Ureter (tissue), 1 donor: ENCODE results near the gene TFDP2. TPM values are rescaled to one million over a fixed set of nuclear protein-coding genes. Genes with fewer than 3 reads are reported as not detected.
"Not testable (repeated sequence)": the region's sequence is repeated elsewhere in the genome, so short reads cannot be mapped to it uniquely, and the experiment has no call there.

Experiments used
- DNase-seq: peaks from one replicate; pipeline ENCODE4 v3.0.0-alpha.2; 2020; ENCODE audit warnings: low spot score
- total RNA-seq: library from RNA; stranded (reverse); gene quantifications from one replicate; pipeline ENCODE4 v1.2.4, GENCODE V29; 2023
- donor health status: DM: yes; HTN: yes; CAD: no.

The TFDP2 gene, protein sequence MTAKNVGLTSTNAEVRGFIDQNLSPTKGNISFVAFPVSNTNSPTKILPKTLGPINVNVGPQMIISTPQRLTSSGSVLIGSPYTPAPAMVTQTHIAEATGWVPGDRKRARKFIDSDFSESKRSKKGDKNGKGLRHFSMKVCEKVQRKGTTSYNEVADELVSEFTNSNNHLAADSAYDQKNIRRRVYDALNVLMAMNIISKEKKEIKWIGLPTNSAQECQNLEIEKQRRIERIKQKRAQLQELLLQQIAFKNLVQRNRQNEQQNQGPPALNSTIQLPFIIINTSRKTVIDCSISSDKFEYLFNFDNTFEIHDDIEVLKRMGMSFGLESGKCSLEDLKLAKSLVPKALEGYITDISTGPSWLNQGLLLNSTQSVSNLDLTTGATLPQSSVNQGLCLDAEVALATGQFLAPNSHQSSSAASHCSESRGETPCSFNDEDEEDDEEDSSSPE
- total RNA-seq = 42.1 TPM

GRCh38 chr3:142148792-142149672 is at the start of gene TFDP2:
TFDP2 (minus strand) TSS chr3:142149544; CDS start chr3:142101749, 47,795 bp downstream.
- DNase-seq = peak; percentile 89

- DNase-seq = no peak
Observed at GRCh38 chr3:142188846-142189245, 39.5 kb upstream of the TFDP2 start.

DNA sequence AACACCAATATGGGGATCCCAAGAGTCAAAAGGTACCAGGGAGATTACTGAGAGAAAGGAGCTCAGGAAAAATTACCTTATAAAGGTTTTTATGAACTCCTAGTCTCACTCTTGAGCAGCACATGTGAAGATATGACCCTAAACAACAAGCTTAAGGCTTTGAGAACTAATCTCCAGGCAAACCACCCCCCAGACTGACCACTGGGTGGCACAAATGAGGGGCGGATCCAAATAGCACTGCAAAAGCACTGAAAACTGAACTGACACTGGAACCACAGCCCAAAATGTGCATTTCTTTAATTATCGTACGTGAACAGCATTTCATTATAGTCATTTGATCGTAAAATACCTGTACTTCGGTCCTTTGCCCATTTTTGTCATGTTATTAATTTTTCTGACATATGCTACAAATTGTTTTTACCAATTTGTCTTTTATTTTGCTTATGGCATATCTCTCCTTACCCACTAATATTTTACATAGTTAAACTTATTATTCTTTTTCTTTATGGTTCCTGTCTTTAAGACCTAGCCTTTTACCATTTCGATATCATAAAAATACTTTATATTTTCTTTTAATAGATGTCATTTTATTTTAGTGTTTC is 31.5 kb upstream of the TFDP2 start:
- no peak for DNase-seq

- DNase-seq = no peak
Observed at GRCh38 chr3:142175478-142175877, 26.1 kb upstream of the TFDP2 start.

DNA sequence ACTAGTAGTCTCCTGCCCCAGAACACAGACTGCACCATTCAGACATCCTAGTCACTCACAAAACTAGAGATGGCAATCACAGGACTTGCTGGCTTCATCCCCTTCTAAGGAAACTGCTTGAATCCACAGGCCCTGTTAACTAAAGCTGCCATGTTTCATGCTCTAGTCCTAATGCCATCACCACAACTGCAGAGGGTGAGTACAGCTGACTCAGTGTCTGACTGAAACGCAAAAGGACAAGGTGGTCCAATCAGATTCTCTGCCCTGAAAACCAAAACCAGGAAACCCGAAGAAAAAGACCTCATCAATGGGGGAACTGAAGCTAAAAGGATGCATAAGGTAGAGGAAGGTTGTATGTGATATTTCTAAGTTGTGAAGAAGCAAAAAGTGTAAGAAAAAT is 25.2 kb upstream of the TFDP2 start:
- DNase-seq = no peak

GRCh38 chr3:142168514-142168913 is 19.2 kb upstream of the TFDP2 start:
- no peak for DNase-seq

DNA sequence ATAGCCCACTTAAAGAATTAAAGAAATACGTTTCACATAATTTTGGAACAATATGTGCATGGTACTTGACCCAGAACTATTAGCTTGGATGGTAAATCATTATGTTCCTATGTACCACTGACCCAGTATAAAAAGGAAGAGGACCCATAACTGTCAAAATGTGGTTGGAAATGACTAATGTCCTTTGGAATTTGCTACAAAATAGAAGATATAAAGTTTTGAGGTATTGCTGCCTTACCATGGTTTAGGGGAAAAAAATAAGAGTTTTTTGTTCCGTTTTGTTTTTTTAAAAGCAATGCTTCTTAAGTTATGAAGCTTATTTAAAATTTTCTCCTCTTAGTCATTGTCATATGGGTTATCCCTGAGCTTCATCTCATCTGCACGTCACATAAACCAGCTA is 15.8 kb upstream of the TFDP2 start:
- no peak for DNase-seq

DNA sequence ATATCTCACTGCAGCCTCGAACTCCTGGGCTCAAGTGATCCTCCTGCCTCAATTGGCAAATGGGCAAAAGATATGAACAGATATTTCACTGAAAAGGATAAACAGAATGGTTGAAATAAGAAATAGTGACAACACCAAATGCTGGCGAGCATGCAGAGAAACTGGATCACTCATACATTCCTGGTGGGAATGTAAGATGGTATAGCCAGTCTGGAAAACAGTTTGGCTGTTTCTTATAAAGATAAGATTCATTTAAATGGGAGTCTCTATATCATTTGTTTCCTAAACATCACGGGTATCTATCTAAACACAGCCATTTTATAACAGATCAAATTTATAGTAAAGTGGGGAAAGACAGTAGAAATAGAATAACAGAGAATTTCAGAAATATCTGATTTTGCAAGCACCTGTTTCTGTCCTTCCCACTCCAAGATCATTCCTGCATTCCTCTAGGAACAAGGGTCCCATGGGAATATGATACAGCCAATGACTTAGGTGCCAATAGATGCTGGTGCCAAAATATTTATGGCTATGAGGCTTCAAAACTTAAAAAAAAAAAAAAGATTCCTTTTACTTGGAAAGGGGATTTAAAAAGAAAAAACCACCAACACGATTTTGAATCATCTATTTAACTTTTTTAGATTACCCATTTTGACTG is 9.9 kb upstream of the TFDP2 start:
- no peak for DNase-seq

DNA sequence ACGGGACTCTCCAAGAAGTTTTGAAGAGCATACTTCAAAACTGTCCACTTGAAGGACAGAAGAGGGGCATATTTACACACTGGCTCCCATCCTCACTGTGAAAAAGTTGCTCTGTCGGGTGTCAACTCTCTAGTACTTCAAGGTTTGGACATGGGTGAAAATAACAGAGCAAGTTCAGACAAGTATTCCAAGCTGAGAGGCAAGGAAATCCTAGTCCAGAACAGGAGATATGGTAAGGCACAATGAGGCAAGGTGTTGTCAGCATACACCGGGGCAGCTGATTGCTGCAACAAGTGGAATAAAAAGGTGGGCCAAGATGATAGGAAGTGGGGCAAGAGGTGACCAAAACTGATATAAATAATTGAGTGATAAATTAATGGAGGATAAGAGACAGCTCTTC is 4.8 kb upstream of the TFDP2 start:
- no peak for DNase-seq

DNA sequence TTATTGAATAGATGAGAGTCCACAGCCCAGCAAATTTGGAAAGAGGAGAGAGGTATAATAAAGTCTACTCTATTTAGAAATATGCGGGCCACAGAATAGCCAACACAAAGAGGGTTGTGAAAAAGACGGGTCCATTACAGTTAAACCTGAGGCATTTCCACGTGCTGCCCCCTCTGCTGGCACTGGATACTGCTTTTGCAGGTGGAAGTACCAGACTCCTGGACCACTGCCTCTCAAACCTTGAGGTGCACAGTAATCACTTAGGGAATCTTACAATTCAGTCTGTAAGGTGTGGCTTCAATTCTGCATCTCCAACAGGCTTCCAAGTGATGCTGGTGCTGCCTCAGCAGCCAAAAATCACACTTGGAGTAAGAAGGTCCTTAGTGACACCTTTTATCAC is 3.0 kb upstream of the TFDP2 start:
- DNase-seq = no peak

GRCh38 chr3:142151828-142152227 is 2.5 kb upstream of the TFDP2 start:
- no peak for DNase-seq

DNA sequence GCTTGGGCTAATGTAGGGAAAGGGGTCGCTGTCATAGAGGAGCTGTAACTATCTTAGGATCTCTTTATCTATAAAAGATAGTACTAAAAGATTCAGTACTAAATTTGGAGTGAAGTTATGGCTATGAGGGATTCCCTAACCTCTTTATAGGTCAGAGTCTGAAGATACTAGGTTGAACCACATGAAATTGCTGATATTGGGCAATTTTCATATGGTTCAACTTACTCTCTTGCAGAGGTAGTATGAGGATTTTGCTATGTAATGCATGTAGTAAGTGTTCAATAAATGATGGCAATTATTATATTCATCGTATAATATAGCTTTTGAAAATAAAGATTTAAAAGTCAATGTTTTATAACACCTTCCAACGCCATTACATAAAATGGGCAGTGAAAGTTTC is 1.9 kb upstream of the TFDP2 start:
- no peak for DNase-seq

DNA sequence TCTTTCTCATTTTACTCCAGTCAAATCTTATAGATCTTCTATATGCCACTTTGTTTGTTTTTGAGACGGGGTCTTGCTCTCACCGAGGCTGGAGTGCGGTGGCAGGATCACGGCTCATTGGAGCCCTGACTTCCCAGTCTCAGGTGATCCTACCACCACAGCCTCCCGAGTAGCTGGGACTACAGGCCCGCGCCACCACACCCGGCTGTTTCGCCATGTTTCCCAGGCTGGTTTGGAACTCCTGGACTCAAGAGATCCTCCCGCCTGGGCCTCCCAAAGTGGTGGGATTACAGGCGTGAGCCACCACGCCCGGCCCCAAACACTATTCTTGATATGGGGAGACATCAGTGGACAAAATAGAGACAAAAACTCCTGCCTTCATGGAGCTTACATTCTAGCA is 927 bp upstream of the TFDP2 start:
- no peak for DNase-seq

DNA sequence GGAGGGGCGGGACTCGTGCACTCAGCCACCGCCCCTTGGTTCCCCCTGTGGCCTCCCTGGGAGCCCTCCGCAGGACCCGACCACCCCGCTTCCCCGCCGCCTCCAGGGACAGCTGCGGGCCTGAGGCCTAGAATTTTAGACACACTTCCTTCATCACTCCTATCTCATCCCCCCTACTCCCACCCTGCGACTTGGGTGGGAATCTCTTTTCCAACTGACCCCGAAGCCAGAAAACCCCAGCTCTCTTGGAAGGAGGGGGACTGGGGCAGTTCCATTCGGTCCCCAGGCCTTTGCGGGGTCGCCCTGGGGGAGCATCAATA is 289 bp upstream of the TFDP2 start:
- DNase-seq = no peak

DNA sequence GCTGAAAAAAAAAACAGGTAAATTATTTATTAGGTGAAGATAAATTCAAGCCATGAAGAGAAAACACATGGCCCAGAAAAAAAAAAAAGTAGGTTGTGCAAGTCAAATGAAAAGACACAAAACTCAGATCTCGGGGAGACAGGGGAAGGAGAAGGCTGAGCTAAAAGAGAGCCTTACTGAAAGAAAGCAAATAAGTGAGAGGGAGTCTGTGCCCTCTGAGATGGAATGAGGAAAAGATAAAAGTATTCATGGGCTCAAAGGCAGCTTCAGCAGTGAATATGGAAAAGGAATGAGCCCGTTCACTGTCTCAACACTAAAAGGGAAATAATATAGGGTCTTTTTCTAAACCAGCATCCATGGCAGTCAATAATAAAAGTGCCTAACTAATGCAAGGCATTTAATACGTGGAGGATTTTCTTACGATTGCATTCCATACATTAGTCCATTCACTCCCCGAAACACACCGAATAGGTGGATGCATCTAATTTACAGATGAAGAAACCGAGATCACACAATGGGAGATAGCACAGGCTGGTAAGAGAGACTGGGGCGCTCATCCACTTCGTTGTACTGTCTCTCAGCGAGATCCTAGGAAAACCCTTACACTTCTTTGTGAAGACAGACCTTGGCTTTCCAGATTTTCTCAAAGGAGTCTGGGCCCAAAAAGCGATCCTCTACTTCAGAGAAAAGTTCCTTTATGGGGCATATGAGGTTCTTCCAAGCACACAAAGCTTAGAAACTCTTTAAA is 1.1 kb downstream of the TFDP2 start:
- no peak for DNase-seq

DNA sequence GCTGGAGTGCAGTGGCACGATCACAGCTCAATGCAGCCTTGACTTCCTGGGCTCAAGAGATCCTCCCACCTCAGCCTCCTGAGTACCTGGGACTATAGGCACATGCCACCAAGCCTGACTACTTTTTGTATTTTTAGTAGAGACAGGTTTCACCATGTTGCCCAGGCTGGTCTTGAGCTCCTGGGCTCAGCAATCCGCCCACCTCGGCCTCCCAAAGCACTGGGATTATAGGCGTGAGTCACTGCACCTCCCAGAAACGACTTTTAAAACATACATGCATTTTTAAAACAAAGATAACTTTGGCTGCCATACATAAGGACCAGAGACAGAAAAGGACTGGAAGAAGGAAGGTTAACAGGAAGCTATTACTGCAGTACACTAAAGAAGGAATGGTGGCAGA is 4.8 kb downstream of the TFDP2 start:
- DNase-seq = not testable (repeated sequence)

- DNase-seq = not testable (repeated sequence)
Observed at GRCh38 chr3:142140608-142141285, 8.6 kb downstream of the TFDP2 start.

- not testable (repeated sequence) for DNase-seq
Observed at GRCh38 chr3:142137089-142137488, 12.3 kb downstream of the TFDP2 start.

DNA sequence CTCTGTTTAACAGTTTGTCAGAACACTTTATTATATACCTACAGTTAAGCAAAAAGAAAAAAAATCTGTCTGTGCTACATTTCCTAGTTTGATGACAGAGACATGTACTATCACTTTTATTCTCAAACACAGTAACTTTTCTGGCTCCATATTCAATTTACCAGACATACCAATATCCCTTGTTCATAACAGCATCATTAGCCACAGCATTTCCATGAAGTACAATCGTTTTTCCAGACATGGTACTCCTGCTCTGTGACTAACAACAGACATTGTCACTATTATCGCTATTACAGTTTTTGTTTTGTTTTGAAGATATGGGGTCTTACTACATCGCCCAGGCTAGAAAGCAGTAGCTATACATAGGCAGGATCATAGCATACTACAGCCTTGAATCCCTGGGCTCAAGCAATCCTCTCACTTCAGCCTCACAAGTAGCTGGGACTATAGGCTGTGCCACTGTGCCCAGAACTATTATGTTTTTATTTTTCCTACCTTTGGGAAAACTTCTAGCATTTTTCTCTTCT is 14.5 kb downstream of the TFDP2 start:
- DNase-seq = no peak

GRCh38 chr3:142129516-142130171 is 19.7 kb downstream of the TFDP2 start:
- DNase-seq = no peak
